ENCODE data around the gene XPR1. TPM values are rescaled to one million over a fixed set of nuclear protein-coding genes. Genes with fewer than 3 reads are reported as not detected.
"Not testable (repeated sequence)": the region's sequence is repeated elsewhere in the genome, so short reads cannot be mapped to it uniquely, and the experiment has no call there.

Gene XPR1
- total RNA-seq, 1 experiment from 2014 or later = 24.9 TPM

DNA sequence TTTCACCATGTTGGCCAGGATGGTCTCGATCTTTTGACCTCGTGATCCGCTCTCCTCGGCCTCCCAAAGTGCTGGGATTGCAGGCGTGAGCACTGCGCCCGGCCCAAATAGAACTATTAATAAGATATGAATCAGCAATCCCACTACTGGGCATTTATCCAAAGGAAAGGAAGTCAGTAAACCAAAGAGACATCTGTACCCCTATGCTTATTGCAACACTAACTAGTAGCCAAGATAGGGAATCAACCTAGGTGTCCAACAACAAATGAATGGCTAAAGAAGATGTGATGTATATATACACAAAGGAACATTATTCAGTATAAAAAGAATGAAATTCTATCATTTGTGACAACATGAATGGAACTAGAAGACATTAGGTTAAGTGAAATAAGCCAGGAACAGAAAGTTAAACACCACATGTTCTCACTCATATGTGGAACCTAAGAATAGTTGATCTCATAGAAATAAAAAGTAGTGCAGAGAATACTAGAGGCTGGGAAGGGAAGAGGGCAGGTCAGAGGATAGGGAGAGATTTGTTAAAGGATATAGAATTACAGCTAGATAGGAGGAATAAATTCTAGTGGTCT lies 48.8 kb downstream of the XPR1 start:
- in situ Hi-C loops (cut with HindIII; ENCODE audit: low pct_unique_long_range_greater_than_20kb, low sequenced_read_pairs) = no loop called here
- no peak for DNase-seq (ENCODE audit: low read depth, low spot score)

DNA sequence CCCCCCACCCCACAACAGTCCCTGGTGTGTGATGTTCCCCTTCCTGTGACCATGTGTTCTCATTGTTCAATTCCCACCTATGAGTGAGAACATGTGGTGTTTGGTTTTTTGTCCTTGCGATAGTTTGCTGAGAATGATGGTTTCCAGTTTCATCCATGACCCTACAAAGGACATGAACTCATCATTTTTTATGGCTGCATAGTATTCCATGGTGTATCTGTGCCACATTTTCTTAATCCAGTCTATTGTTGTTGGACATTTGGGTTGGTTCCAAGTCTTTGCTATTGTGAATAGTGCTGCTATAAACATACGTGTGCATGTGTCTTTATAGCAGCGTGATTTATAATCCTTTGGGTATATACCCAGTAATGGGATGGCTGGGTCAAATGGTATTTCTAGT lies 51.3 kb downstream of the XPR1 start:
- in situ Hi-C loops (cut with HindIII; ENCODE audit: low pct_unique_long_range_greater_than_20kb, low sequenced_read_pairs) = not testable (repeated sequence)

DNA sequence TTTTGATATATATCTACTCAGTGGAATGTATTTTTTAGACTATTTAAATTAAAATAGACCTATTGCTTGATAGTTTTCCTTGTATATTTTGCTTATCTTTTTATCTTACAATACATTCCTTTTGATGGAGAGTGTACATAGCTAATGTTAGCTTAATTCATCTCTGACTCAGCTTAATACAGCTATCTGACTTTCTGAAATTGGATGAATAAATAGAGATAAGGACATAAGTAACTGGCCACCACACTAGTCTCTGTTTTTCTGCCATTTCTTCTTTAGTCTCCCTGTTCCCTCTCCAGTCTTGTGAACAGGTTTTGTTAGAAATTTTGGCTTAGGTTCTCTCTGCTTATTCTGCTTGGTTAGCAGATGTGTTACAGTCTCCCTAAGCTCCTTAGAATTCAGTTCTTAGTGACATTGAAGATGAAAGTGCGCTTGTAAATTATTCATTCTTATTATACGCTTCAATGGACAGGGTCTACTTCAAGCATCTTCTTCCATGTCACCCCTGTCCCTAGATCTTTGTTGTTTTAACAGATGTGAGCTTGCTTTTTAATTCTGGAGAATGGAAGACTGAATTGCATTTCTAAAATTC lies 59.6 kb downstream of the XPR1 start:
- in situ Hi-C loops (cut with HindIII; ENCODE audit: low pct_unique_long_range_greater_than_20kb, low sequenced_read_pairs) = no loop called here
- no peak for DNase-seq (ENCODE audit: low read depth, low spot score)

More for the DNA sequence above, 51.3 kb downstream of the XPR1 start:
- DNase-seq (ENCODE audit: low read depth, low spot score) = not testable (repeated sequence)

DNA sequence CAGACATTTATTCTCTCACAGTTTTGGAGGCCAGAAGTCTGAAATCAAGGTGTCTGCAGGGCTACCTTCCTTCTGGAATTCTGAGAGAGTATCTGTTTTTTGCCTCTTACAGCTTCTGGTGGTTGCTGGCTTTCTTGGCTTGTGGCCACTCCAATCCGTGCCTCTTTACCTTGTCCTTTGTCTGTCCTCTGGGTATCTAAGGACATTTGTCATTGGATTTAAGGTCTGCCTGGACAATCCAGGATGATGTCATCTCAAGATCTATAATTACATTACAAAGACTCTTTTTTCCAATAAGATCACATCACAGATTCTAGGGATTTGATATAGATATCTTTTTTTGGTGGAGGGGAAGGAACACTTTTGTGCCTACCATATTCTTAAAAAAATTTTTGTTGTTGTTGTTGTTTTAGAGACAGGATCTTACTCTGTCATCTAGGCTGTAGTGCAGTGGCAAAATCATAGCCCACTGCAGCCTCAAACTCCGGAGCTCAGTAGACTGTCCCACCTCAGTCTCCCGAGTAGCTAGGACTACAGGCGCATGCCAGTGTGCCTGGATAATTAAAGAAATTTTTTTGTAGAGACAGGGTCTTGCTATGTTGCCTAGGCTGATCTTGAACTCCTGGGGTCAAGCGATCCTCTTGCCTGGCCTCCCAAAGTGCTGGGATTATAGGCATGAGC lies 61.9 kb downstream of the XPR1 start:
- DNase-seq (ENCODE audit: low read depth, low spot score) = no peak
- in situ Hi-C loops (cut with HindIII; ENCODE audit: low pct_unique_long_range_greater_than_20kb, low sequenced_read_pairs) = no loop called here

DNA sequence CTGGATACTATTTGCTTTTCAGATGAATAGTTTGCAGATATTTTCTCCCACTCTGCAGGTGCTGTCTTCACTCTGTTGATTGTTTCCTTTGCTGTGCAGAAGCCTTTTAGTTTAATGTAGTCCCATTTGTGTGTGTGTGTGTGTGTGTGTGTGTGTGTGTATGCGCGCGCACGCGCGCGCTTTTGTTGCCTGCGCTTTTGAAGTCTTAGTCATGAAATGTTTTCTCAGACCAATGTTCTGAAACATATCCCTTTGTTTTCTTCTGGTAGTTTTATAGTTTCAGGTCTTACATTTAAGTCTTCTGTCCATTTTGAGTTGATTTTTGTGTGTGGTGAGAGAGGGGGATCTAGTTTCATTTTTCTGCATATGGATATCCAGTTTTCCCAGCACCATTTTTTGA lies 63.5 kb downstream of the XPR1 start:
- in situ Hi-C loops (cut with HindIII; ENCODE audit: low pct_unique_long_range_greater_than_20kb, low sequenced_read_pairs) = no loop called here

DNA sequence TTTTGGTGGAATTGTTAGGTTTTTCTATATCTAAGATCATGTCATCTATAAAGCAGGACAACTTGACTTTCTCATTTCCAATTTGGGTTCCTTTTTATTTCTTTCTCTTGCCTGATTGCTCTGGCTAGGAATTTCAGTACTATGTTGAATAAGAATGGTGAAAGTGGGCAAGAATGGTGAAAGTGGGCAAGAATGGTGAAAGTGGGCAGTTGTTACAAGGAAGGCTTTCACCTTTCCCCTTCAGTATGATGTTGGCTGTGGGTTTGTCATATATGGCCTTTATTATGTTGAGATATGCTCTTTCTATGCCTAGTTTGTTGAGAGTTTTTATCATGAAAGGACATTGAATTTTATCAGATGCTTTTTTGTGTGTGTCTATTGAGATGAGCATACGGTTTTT lies 64.5 kb downstream of the XPR1 start:
- in situ Hi-C loops (cut with HindIII; ENCODE audit: low pct_unique_long_range_greater_than_20kb, low sequenced_read_pairs) = no loop called here

More for the DNA sequence above, 63.5 kb downstream of the XPR1 start:
- DNase-seq (ENCODE audit: low read depth, low spot score) = no peak

DNA sequence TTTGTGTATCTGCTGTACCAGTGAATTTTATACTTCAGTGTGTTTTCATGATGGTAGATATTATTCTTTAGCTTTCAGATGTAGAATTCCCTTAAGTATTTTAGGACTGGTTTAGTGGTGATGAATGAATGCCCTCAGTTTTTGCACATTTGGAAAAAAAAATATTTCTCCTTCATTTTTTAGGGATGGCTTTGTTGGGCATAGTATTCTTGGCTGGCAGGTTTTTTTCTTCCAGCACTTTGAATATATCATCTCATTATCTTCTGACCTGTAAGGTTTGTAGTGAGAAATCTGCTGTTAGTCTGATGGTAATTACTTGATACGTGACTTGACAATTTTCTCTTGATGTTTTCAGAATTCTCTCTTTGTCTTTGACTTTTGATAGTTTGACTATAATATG lies 66.8 kb downstream of the XPR1 start:
- in situ Hi-C loops (cut with HindIII; ENCODE audit: low pct_unique_long_range_greater_than_20kb, low sequenced_read_pairs) = no loop called here
- DNase-seq (ENCODE audit: low read depth, low spot score) = no peak

More for the DNA sequence above, 64.5 kb downstream of the XPR1 start:
- no peak for DNase-seq (ENCODE audit: low read depth, low spot score)

DNA sequence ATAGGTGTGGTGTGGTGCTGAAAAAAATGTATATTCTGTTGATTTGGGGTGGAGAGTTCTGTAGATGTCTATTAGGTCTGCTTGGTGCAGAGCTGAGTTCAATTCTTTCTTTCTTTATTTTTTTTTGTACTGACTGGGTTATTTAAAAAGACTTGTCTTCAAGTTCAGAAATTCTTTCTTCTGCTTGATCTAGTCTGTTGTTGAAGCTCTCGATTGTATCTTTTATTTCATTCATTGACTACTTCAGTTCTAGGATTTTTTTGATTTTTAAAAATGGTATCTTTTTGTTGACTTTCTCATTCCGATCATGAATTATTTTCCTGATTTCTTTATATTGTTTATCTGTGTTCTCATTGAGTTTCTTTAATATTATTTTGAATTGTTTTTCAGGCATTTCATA lies 70.6 kb downstream of the XPR1 start:
- DNase-seq (ENCODE audit: low read depth, low spot score); in situ Hi-C loops (cut with HindIII; ENCODE audit: low pct_unique_long_range_greater_than_20kb, low sequenced_read_pairs): not testable (repeated sequence)

DNA sequence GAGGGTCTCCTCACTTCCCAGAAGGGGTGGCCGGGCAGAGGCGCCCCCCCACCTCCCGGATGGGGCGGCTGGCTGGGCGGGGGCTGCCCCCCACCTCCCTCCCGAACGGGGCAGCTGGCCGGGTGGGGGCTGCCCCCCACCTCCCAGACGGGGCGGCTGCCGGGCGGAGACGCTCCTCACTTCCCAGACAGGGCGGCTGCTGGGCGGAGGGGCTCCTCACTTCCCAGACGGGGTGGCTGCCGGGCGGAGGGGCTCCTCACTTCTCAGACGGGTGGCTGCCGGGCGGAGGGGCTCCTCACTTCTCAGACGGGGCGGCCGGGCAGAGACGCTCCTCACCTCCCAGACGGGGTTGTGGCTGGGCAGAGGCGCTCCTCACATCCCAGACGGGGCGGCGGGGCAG lies 78.9 kb downstream of the XPR1 start:
- DNase-seq (ENCODE audit: low read depth, low spot score); in situ Hi-C loops (cut with HindIII; ENCODE audit: low pct_unique_long_range_greater_than_20kb, low sequenced_read_pairs): not testable (repeated sequence)

DNA sequence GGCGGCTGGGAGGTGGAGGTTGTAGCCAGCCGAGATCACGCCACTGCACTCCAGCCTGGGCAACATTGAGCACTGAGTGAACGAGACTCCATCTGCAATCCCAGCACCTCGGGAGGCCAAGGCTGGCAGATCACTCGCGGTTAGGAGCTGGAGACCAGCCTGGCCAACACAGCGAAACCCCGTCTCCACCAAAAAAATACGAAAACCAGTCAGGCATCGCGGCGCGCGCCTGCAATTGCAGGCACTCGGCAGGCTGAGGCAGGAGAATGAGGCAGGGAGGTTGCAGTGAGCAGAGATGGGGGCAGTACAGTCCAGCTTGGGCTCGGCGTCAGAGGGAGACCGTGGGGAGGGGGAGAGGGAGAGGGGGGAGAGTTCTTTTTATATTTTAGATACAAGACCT lies 79.4 kb downstream of the XPR1 start:
- DNase-seq (ENCODE audit: low read depth, low spot score); in situ Hi-C loops (cut with HindIII; ENCODE audit: low pct_unique_long_range_greater_than_20kb, low sequenced_read_pairs): not testable (repeated sequence)

DNA sequence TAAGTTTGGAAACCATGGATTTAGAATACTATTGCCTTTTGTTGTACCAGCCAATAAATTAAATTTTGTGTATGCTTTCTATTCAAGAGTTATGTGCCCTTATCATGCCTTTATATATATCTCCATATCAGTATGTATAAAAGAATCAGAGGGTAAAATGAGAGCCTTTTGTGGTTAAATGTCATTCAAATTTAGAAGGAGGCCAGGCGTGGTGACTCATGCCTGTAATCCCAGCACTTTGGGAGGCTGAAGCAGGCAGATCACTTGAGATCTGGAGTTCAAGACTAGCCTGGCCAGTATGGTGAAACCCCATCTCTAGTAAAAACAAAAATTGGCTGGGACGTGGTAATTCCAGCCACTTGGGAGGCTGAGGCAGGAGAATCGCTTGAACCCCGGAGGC lies 88.9 kb downstream of the XPR1 start:
- in situ Hi-C loops (cut with HindIII; ENCODE audit: low pct_unique_long_range_greater_than_20kb, low sequenced_read_pairs) = no loop called here
- DNase-seq (ENCODE audit: low read depth, low spot score) = no peak

DNA sequence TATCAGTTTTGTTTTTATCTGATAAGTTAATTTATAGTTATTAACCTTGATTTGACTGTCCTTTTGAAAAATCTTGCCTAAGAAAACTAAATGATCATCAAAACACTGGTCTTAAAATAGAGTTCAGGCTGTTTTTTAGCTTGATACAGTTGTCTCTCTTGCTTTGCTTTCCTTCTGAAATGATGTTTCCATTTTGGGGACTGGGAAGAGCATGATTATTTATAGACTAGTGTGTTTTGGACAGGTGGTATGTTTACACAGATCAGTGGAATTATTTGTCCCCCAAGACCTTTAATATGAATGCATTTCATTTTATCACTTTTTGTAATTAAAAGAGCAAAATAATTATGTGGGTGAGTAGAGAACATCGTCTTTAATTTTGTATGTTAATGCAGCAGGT lies 90.8 kb downstream of the XPR1 start:
- no peak for DNase-seq (ENCODE audit: low read depth, low spot score)
- in situ Hi-C loops (cut with HindIII; ENCODE audit: low pct_unique_long_range_greater_than_20kb, low sequenced_read_pairs) = no loop called here

DNA sequence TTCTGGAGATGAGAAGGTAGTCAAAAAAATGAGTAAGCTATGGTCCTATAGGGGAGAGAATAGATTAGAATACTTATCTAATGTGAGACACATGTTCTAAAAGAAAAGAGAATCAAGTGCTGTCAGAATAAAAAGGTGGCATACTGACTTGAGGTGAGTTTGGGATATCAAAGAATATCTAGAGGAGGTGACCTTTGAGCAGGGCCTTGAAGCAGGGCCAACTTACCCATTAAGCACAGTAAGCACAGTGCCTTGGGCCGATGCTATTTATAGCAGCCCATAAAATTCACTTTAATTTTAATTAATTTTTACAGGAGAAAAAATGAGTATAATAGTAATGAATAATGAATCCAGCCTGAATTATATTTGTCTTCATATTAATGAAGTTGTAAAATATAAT lies 92.2 kb downstream of the XPR1 start:
- in situ Hi-C loops (cut with HindIII; ENCODE audit: low pct_unique_long_range_greater_than_20kb, low sequenced_read_pairs) = no loop called here
- DNase-seq (ENCODE audit: low read depth, low spot score) = no peak

DNA sequence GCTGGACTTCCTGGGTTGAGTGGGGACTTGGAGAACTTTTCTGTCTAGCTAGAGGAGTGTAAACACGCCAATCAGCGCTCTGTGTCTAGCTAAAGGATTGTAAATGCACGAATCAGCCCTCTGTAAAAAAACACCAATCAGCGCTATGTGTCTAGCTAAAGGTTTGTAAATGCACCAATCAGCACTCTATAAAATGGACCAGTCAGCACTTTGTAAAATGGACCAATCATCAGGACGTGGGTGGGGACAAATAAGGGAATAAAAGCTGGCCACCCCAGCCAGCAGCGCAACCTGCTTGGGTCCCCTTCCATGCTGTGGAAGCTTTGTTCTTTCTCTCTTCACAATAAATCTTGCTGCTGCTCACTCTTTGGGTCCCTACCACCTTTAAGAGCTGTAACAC lies 94.2 kb downstream of the XPR1 start:
- in situ Hi-C loops (cut with HindIII; ENCODE audit: low pct_unique_long_range_greater_than_20kb, low sequenced_read_pairs); DNase-seq (ENCODE audit: low read depth, low spot score): not testable (repeated sequence)

DNA sequence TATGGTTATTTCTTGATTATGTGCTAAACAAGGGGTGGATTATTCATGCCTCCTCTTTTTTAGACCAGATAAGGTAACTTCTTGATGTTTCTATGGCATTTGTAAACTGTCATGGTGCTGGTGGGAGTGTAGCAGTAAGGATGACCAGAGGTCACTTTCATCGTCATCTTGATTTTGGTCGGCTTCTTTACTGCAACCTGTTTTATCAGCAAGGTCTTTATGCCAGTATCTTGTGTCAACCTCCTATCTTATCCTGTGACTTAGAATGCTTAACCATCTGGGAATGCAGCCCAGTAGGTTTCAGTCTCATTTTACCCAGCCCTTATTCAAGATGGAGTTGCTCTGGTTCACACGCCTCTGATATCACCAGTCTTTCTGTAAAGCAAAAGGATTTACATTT lies 95.9 kb downstream of the XPR1 start:
- DNase-seq (ENCODE audit: low read depth, low spot score); in situ Hi-C loops (cut with HindIII; ENCODE audit: low pct_unique_long_range_greater_than_20kb, low sequenced_read_pairs): not testable (repeated sequence)

DNA sequence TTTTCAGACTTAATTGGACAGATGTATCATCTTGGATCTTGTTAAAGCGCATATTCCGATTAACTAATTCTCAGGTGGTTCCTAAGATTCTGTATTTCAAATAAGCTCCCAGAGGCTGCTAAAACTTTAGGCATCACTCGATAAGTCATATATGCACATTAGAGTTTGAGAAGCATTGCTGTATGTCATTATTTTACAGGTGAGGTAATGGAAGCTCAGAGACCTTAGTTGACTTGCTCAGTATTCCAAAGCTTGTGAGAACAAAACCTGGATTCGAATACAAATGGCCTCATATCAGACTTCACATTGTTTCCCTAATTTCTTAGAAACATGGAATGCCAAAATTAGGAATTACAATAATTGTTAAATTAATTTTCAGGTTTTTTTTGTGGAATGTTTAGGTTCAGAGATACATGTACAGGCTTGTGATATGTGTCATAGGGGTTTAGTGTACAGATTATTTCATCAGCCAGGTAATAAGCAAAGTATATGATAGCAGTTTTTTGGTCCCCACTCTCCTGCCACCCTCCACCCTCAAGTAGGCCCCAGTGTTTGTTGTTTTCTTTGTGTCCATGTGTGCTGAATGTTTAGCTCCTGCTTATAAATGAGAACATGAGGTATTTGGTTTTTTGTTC lies 96.8 kb downstream of the XPR1 start:
- in situ Hi-C loops (cut with HindIII; ENCODE audit: low pct_unique_long_range_greater_than_20kb, low sequenced_read_pairs) = no loop called here

DNA sequence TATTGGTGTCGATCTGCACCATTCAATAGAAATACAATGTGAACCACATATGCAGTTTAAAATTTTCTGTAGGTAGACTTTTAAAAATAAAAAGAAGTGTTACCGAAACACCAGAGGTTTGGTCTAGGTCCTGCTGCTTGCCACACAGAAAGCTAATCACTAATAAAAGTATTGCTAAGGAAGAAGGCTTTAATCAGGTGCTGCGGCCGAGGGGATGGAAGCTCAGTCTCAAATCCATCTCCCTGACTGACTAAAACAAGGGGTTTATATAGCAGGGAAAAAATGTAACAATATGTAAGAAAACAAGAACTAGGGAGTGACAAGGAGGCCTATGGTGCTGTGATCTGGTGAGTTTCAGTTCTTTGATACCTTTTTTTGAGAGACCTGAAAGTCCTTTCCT lies 99.3 kb downstream of the XPR1 start:
- in situ Hi-C loops (cut with HindIII; ENCODE audit: low pct_unique_long_range_greater_than_20kb, low sequenced_read_pairs) = no loop called here
- DNase-seq (ENCODE audit: low read depth, low spot score) = no peak

More for the DNA sequence above, 96.8 kb downstream of the XPR1 start:
- no peak for DNase-seq (ENCODE audit: low read depth, low spot score)

DNA sequence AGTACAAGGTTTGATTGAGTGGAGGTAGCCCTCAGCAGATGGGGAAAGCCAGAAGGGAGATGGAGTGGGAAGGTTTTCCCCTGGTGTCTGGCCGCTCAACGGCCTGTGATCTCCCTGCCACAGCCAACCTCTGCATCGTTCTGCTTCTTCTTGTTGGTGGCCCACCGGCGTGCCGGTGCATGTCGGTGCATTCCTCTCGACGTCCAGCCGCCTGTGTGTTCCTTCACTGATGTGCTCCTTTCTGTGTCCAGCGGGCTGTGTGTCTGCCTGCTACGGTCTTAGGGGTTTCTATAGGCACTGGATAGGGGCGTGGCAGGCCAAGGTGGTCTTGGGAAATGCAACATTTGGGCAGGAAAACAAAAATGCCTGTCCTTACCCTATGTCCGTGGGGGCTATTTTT lies 101.0 kb downstream of the XPR1 start:
- in situ Hi-C loops (cut with HindIII; ENCODE audit: low pct_unique_long_range_greater_than_20kb, low sequenced_read_pairs) = no loop called here
- no peak for DNase-seq (ENCODE audit: low read depth, low spot score)

DNA sequence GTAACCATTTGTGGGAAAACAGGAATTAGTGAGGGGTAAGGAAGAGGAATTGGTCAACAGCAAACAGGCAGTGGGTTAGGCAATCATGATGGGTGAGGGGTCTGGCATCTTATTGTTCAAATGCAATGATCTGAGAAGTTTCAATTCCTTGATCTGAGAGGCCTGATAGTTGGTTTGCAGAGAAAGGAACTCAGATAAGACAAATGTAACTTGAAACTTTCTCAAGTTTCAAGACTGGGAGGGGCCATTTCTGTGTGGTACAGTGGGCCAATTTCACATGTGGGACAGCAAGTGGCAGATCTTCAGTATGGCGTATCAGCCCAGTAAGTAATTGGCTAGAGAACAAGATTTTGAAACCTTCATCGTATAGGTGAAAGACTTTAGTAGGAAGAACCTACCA lies 102.5 kb downstream of the XPR1 start:
- DNase-seq (ENCODE audit: low read depth, low spot score) = no peak
- in situ Hi-C loops (cut with HindIII; ENCODE audit: low pct_unique_long_range_greater_than_20kb, low sequenced_read_pairs) = no loop called here

All from SK-MEL-5 (cell line).